GM12878 (cell line): ENCODE results near the gene KIAA1671. TPM values are rescaled to one million over a fixed set of nuclear protein-coding genes. Genes with fewer than 3 reads are reported as not detected.

Source experiments
- ATAC-seq: fragments of 200-7000 bp; cut with Tn5 transposase; 3 replicates; pipeline ENCODE4 v1.9.1; 2020; ENCODE audit warnings: mild to moderate bottlenecking, moderate library complexity
- BruUV-seq: library from RNA; stranded (reverse); fragments of 400-500 nt; replicated peaks from 2 replicates; lab custom pipeline; 2021; lab: Mats Ljungman, UMichigan
- CTCF ChIA-PET: fragments of 300-600 bp; sonication (Branson Sonifier 250); formaldehyde crosslinking; extraction: SDS; loops from one replicate; lab custom pipeline; 2021; ENCODE audit warnings: inconsistent platforms; lab: Yijun Ruan, JAX
- POLR2A ChIA-PET: fragments of 350-600 bp; formaldehyde crosslinking; extraction: SDS; loops from one replicate; lab custom pipeline; 2021; ENCODE audit warnings: inconsistent platforms; lab: Charles Lee
- RAD21 ChIA-PET: fragments of 300-600 bp; sonication (Branson Sonifier 250); formaldehyde crosslinking; loops from one replicate; lab custom pipeline; 2023; ENCODE audit warnings: antibody characterized with exemption; ENCODE audit not compliant: unreplicated experiment; lab: Charles Lee
- SMC1A ChIA-PET: fragments of 300-600 bp; sonication (Branson Sonifier 250); formaldehyde crosslinking; loops from one replicate; lab custom pipeline; 2023; ENCODE audit not compliant: unreplicated experiment, uncharacterized antibody; lab: Charles Lee
- DNase-seq: peaks from one replicate; pipeline ENCODE4 v3.0.0-alpha.2; 2011; ENCODE audit warnings: low read depth, low spot score
- FAIRE-seq: peaks from 3 replicates; lab custom pipeline; 2011; peaks lifted over from hg19 to GRCh38; lab: Jason Lieb, UNC
- H2AFZ ChIP-seq: 2 replicates; pipeline ENCODE4 v1.6.0; 2011; ENCODE audit warnings: low read depth, low read length, control low read depth; ENCODE audit not compliant: control insufficient read depth
- H3K27ac ChIP-seq: 2 replicates; pipeline ENCODE4 v1.5.1; 2011; ENCODE audit warnings: control low read depth; ENCODE audit not compliant: control insufficient read depth, insufficient read depth
- H3K27me3 ChIP-seq, 2 experiments: replicated peaks in 1 of 2; 2 replicates each; pipeline versions ENCODE4 v1.6.0 to v1.6.1; 2011; ENCODE audit warnings: low read length in 1 of 2; ENCODE audit not compliant: control insufficient read depth in 2 of 2, insufficient read depth in 2 of 2
- H3K36me3 ChIP-seq, 2 experiments: 2 replicates each; pipeline ENCODE4 v1.5.1; 2011; ENCODE audit warnings: low read length in 1 of 2; ENCODE audit not compliant: control insufficient read depth in 2 of 2, insufficient read depth in 2 of 2
- H3K4me1 ChIP-seq: 2 replicates; pipeline ENCODE4 v1.6.1; 2011; ENCODE audit warnings: mild to moderate bottlenecking, low read length, moderate library complexity, mixed read lengths; ENCODE audit not compliant: control insufficient read depth, insufficient read depth
- H3K4me2 ChIP-seq: 2 replicates; pipeline ENCODE4 v1.6.0; 2011; ENCODE audit warnings: control low read depth; ENCODE audit not compliant: control insufficient read depth, insufficient read depth
- H3K4me3 ChIP-seq: fragments of 200-600 bp; sonication (generic); 2 replicates; pipeline ENCODE4 v1.5.1; 2016
- H3K79me2 ChIP-seq: 2 replicates; pipeline ENCODE4 v1.6.0; 2011; ENCODE audit warnings: low read length; ENCODE audit not compliant: control insufficient read depth, insufficient read depth
- H3K9ac ChIP-seq: 2 replicates; pipeline ENCODE4 v1.8.0; 2011; ENCODE audit warnings: low read length, control low read depth, mixed read lengths; ENCODE audit not compliant: control insufficient read depth, insufficient read depth
- H3K9me3 ChIP-seq: replicated peaks from 3 replicates; pipeline ENCODE4 v1.5.1; 2011; ENCODE audit warnings: mild to moderate bottlenecking, low read length; ENCODE audit not compliant: control insufficient read depth, insufficient read depth
- H4K20me1 ChIP-seq: 2 replicates; pipeline ENCODE4 v1.6.0; 2011; ENCODE audit not compliant: control insufficient read depth, insufficient read depth
- MEF2A ChIP-seq: IDR thresholded peaks from 2 replicates; pipeline ENCODE4 v1.6.1; 2011; ENCODE audit warnings: low read depth, mild to moderate bottlenecking, low read length, moderate library complexity; ENCODE audit not compliant: insufficient read depth
- MEF2B ChIP-seq: fragments of 450-650 bp; IDR thresholded peaks from 2 replicates; pipeline ENCODE4 v1.6.1; 2018; ENCODE audit warnings: mild to moderate bottlenecking, moderate library complexity; ENCODE audit not compliant: partially characterized antibody, poor library complexity, severe bottlenecking
- RFX5 ChIP-seq: IDR thresholded peaks from 2 replicates; pipeline ENCODE4 v1.6.1; 2011; ENCODE audit warnings: low read depth, low read length, improper control_type of control experiment
- WGBS: methylation state at CpG from one replicate; pipeline ENCODE4 v1.1.6; 2016; ENCODE audit warnings: low lambda C conversion rate; ENCODE audit not compliant: insufficient replicate concordance, insufficient coverage; ENCODE audit errors: missing lambda C conversion rate; 5-methylcytosine and 5-hydroxymethylcytosine counted together
- in situ Hi-C: fragments of 300-500 bp; cut with MboI; formaldehyde crosslinking; loops from 9 replicates; pipeline ENCODE4 v1.14.3; 2018; ENCODE audit warnings: mixed read lengths
- intact Hi-C: fragments of 100-400 bp; cut with micrococcal nuclease; formaldehyde crosslinking; loops from one replicate; pipeline ENCODE4 v1.14.2; 2022; ENCODE audit not compliant: unreplicated experiment
- polyA plus RNA-seq, 11 experiments: library from polyadenylated mRNA; depleted of rRNA in 4 of 11; unstranded in 6 of 11; stranded (reverse) in 5 of 11; fragments of >200 nt; fragmentation: Nextera tagmentation in 4 of 11; fragmentation: Illumina TruSeq in 1 of 11; extraction: Ambion mirVana in 4 of 11; extraction: Trizol in 1 of 11; gene quantifications; 1 replicate in 1 of 11; 2 replicates in 10 of 11; pipeline versions ENCODE4 v1.2.1 to v1.2.3, GENCODE V29; 2011 to 2016; ENCODE audit warnings: inconsistent platforms in 2 of 11, missing spikeins in 2 of 11, low read depth in 1 of 11
- total RNA-seq, 4 experiments: library from RNA; depleted of rRNA in 3 of 4; stranded (reverse); fragments of >200 nt in 3 of 4; fragmentation: Illumina TruSeq in 1 of 4; extraction: Trizol in 1 of 4; gene quantifications; 2 replicates each; pipeline versions ENCODE4 v1.2.1 to v1.2.3, GENCODE V29; 2013 to 2021
- TF ChIP-seq, protein P1 (sequence below), 3 experiments: IDR thresholded peaks in 2 of 3; conservative IDR thresholded peaks in 1 of 3; 2 replicates each; pipeline ENCODE4 v1.5.1; 2011; ENCODE audit warnings: low read depth in 3 of 3, low read length in 3 of 3, mild to moderate bottlenecking in 3 of 3, control low read depth in 2 of 3, moderate library complexity in 2 of 3, inconsistent platforms in 1 of 3, mixed read lengths in 1 of 3; ENCODE audit not compliant: control insufficient read depth in 2 of 3, insufficient read depth in 1 of 3; ENCODE audit errors: extremely low read depth in 1 of 3

Gene KIAA1671
- total and polyA plus RNA-seq, 10 of the 15 experiments (the other 5 are each of a cell fraction or from before 2014, with no cell fraction given), result 0.05 to 2.7 (median 0.33) TPM

DNA sequence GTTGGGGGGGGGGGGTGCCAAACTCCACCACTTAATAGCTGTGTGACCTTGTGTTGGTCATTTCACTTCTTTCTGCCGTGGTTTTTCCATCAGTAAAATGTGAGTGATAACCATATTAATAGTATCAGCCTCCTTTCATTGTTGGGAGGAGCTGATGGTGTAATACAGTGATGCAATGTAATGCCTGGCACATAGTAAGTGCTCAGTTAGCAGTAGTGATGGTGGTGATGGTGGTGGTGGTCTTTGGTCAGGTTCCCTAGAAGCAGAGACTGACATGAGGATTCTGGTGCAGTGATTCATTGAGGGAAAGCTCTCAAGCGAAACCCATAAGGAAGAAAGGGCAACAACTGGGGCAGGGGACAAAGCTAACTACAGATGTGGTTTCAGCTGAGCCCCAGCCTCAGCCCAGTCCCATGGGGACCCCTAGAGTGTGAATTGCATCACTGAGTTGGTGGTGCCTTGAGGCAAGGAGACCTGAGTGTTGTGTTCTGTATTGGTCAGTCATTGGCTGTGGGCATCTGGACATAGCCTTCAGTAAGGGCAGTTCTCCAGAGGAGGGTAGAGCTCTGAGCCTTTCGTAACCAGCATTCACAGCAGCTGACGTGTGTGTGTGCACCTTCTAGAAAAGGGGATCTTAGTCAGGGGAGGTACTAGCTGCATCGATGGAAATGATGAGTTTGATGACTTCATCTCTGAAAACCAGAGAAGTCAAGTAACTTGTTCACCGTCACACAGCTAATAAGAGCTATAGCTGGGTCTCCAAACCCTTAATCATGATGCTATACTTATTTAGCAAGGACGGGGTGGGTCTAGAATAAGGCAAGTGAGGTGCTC, 153.5 kb downstream of the KIAA1671 start:
- no peak for DNase-seq
- H3K9me3 ChIP-seq, result no peaks in the 10 kb centered on the region; the same call in 2 of the 3 replicates
- in situ Hi-C loops (no loop called here), intact Hi-C loops (no loop called here)
- no peak overlapping the region for H3K9ac ChIP-seq
- ATAC-seq, result peak; percentile 44
- TF ChIP-seq MEF2A, result no peak
- no peak for TF ChIP-seq RFX5
- TF ChIP-seq, protein P1, sequence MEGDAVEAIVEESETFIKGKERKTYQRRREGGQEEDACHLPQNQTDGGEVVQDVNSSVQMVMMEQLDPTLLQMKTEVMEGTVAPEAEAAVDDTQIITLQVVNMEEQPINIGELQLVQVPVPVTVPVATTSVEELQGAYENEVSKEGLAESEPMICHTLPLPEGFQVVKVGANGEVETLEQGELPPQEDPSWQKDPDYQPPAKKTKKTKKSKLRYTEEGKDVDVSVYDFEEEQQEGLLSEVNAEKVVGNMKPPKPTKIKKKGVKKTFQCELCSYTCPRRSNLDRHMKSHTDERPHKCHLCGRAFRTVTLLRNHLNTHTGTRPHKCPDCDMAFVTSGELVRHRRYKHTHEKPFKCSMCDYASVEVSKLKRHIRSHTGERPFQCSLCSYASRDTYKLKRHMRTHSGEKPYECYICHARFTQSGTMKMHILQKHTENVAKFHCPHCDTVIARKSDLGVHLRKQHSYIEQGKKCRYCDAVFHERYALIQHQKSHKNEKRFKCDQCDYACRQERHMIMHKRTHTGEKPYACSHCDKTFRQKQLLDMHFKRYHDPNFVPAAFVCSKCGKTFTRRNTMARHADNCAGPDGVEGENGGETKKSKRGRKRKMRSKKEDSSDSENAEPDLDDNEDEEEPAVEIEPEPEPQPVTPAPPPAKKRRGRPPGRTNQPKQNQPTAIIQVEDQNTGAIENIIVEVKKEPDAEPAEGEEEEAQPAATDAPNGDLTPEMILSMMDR (IDR thresholded peaks at IDR 0.05 in 2 of 3, conservative IDR thresholded peaks at IDR 0.05 in 1 of 3; ENCODE audit: control insufficient read depth in 2 of 3, extremely low read depth in 1 of 3, insufficient read depth in 1 of 3, low read depth in 3 of 3, low read length in 3 of 3), result no peak
- peak; percentile 22 for TF ChIP-seq MEF2B
- H3K36me3 ChIP-seq, result no peaks in the 10 kb centered on the region
- H3K79me2 ChIP-seq, result no peaks in the 10 kb centered on the region
- H3K27me3 ChIP-seq, result no peaks in the 10 kb centered on the region
- CTCF ChIA-PET, result interaction anchor here (0.6 to 2.5 kb wide), 8 partner anchors 10 to 96 kb away, joined by 3 to 10 read pairs (median 4); no protein-coding TSS in a partner anchor
- FAIRE-seq, result no peak
- H3K4me1 ChIP-seq, result no peaks in the 10 kb centered on the region
- SMC1A ChIA-PET, result interaction anchor here (0.9 to 1.9 kb wide), 9 partner anchors 12 to 70 kb away, joined by 3 to 7 read pairs (median 4); no protein-coding TSS in a partner anchor
- RAD21 ChIA-PET, result interaction anchor here (0.5 to 1.9 kb wide), 5 partner anchors 24 to 146 kb away, joined by 3 to 6 read pairs (median 3); no protein-coding TSS in a partner anchor
- BruUV-seq, result no TSS peak
- H3K27ac ChIP-seq, result no peak overlapping the region
- H3K4me2 ChIP-seq, result no peak overlapping the region
- H2AFZ ChIP-seq, result no peak overlapping the region
- no peak overlapping the region for H3K4me3 ChIP-seq
- POLR2A ChIA-PET, result interaction anchor here (0.6 to 0.7 kb wide), 2 partner anchors 11 to 21 kb away, joined by 4 to 10 read pairs; no protein-coding TSS in a partner anchor
- H4K20me1 ChIP-seq, result no peaks in the 10 kb centered on the region
- 12% methylated on average over 7 of the region's 7 CpGs for WGBS
